HG03432 (cell line): ENCODE measurements around the gene ERAL1.
A peak's percentile ranks its signal among the peaks of the same experiment; 100 is the strongest.
"Not testable (repeated sequence)": the region's sequence is repeated elsewhere in the genome, so short reads cannot be mapped to it uniquely, and the experiment has no call there.

Source experiments
- ATAC-seq: cut with Tn5 transposase; IDR thresholded peaks from one replicate; pipeline ENCODE4 v1.9.1; 2021; ENCODE audit warnings: mild to moderate bottlenecking, moderate library complexity; ENCODE audit not compliant: unreplicated experiment

Gene ERAL1

DNA sequence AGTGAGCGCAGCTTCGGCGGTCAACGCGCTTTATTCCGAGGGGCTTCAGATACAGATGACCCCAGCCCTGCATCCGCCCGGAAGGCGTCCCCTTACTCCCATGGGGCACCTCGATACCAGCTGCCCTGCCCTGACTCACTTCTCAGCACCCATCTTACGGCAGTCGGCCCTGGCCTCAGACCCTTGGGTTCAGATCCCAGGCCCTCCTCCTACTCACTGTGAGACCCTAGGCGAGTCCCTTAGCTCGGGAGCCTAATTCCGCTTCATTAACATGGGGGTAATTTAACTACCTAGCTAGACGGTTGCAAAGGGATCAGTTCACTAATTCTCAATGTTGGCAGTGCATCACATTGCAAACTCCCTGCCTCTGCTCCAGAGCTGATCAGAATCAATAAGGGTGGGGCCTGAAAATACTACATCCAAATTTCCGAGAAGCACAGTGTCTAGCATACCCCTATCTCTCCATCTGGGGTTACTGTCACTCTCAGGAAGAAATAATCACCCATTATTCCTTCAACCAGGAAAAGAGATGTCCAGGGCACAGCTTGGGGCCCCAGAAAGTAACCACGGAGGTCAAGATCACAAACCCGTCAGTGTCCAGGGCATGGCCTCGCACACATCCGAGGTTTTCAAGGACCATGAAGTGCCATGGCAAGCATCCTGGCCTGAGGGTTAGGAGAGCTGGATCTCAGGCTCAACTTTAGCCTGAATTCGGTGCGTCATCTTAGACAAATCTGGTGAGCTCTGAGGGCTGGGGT is 43.1 kb downstream of the ERAL1 start:
- ATAC-seq: no peak

DNA sequence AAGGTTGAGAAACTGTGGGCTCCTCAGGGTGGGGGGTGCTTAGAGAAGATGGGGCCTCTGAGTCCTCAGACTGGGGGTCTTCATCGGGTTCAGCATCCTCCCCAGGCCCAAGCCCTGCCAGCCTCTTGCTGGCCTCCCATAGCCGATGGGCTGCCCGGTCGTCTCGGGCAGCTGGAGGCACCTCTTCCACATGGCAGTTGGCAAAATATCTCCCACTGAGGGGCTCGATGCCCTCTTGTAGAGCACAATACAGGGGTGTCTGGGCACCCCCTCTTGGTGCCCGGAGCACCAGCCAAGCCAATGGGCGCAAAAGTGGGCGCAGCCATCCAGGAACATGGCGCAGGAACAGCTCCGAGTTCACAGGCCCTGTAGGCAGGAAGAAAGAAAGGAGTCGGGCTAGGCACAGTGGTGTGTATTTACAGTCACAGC is 43.7 kb downstream of the ERAL1 start:
- ATAC-seq: no peak

GRCh38 chr17:28899212-28899815 is 44.5 kb downstream of the ERAL1 start:
- no peak for ATAC-seq

DNA sequence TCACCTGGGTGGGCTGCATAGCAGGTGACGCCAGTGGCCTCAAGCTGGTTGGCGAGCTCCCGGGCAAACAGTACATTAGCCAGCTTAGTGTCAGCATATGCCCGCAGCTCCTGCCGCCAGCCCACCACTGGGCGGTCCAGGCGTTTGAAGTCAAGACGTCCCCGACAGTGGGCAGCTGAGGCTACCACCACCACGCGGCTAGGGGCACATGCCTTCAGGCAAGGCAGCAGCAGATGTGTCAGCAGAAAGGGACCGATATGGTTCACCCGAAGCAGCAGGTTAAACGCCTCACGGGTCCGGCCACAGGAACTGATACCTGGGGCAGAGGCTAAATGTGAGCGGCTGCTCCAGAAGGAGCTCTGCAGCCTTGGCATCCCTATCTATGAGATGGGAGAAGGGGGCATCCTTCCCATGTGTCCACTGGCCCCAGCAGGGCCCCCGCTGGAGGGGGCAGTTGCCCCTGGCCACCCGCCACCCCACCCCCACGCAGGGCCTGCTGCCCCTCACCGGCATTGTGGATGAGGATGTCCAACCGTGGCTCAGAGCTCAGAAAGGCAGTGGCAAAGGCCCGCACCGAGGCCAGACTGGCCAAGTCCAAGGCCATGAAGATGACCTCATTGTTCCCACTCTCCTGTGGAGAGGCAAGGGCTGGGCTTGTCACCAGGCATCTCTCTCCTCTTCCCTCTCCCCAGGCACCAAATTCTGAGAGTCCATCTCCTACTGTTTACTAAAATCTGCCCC is 46.3 kb downstream of the ERAL1 start:
- no peak for ATAC-seq

DNA sequence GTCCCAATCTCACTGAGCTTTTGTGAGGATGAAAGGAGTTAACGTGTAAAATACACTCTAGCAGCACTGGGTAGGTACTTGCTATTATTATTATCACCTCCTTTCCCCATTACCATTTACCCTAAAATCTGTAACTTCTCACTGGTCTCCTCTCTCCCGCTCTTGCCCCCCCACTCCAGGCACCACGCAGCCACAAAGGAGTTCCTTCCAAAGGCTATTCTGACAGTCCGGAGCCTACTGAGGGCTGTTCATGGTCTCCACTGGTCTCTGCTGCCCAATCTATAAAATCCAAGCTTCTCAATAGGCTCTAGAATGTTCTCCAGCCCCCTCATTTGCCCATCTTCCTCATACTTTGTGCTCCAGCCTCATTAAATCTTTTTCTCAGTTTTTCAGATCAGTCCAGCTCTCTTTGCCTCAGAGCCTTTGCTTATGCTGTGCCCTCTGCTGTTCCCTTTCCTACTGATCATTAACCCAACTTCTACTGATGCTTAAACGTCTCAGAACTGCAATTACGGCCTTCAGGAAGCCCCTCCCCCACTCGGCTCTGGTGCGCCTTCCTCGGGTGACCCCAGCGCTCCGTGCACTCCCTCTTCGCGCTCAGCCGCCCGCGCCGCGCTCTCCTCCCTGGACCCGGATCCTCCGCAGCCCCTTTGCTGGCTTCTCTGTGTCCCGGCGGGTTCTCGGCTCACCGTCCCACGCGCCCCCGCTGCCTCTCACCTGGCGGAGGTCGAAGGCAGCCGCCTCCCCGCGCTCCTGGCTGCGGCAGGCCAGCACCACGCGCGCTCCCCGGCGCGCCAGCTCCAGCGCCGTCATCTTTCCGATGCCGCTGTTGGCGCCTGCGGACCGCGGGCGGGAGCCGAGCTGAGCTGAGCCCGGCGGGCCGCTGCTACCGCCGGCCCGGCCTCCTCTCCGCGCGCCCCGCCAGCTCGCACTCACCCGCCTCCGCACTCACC is 47.3 kb downstream of the ERAL1 start:
- ATAC-seq: peak; percentile 37

- peak; percentile 93 for ATAC-seq
Measured at GRCh38 chr17:28902819-28903545, 48.2 kb downstream of the ERAL1 start, which contains the start of gene DHRS13. DHRS13 (minus strand) TSS chr17:28903079; CDS start chr17:28902944, 135 bp downstream.

- not testable (repeated sequence) for ATAC-seq
Measured at GRCh38 chr17:28903546-28903841, 48.7 kb downstream of the ERAL1 start.

GRCh38 chr17:28904800-28905199 is 50.0 kb downstream of the ERAL1 start:
- no peak for ATAC-seq

GRCh38 chr17:28906276-28906675 is 51.5 kb downstream of the ERAL1 start:
- ATAC-seq: no peak

GRCh38 chr17:28906706-28907438 is 52.1 kb downstream of the ERAL1 start:
- no peak for ATAC-seq

GRCh38 chr17:28907709-28908475 is 53.1 kb downstream of the ERAL1 start:
- no peak for ATAC-seq

DNA sequence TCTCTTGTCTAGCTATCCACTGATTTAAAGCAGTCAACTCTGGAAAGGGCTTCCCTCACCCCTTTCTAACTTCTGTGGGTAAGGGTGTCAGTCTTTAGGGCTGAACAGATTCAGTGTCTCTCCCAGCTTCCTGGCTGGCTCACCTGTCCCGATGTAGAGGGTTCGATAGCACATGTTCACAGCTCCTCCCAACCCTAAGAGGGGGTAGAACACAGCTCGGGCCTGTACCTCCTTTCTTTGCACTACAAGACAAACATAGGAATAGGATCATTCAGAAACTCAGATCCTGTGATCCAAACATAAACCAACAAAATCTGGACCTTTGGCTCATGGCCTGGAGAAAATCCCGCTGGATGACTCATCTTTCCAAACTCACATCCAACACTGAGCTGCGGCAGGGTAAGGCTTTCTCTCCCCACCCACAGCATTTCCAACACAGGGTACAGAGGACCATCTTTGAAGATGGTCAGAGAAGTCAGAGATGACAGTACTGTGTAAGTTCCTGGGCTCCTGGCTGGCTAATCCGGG is 53.9 kb downstream of the ERAL1 start:
- ATAC-seq: no peak

DNA sequence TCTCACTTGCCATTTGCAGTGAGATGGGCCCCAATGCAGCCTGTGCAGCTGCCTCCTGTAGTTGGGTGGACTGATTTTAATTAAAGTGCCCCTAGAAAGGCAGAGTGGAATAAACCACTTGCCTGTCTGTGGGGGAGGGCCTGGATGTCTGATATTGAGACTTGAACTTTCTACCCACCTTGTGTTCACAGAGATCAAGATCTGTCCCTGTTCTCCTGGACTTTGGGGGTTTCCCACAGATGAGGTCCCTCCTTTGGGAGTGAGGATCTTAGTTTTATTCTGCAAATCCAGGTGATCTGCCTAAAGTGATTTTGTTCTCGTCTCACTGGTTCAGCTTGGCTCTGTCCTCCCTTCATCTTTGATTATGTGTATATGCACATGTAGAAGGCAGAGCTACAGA is 55.7 kb downstream of the ERAL1 start:
- no peak for ATAC-seq
